Measurements from ENCODE around the gene DAP. TPM values are rescaled to one million over a fixed set of nuclear protein-coding genes. Genes with fewer than 3 reads are reported as not detected.

The DAP gene
- total RNA-seq, 1 donor from 2014 or later: 11.8 TPM

DNA sequence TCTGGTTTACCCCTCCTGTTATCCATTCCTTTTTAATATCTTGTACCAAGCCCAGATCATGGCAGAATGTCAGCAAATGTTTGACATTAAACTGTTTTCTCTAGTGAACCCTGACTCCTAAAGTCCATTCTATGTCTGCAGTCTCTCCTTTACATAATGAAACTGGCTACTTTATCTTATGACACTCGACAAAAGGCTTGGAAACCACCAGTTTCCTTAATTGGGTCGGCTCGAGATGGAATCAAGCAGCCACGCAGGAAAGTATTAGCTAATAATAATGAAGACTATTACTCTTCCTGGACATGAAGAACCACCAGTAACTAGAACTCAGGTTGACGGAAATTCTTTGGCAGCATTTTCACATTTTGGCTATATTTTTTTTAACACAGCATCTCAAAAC is 17.5 kb downstream of the DAP start:
- FAIRE-seq (no peak), DNase-seq (ENCODE audit: low read depth) (no peak)
- no peaks in the 10 kb centered on the region for H3K27me3 ChIP-seq (ENCODE audit: control insufficient read depth, insufficient read depth, low read length)
- H3K4me3 ChIP-seq (ENCODE audit: low read depth, low read length): no peak overlapping the region
- TF ChIP-seq, protein P1, sequence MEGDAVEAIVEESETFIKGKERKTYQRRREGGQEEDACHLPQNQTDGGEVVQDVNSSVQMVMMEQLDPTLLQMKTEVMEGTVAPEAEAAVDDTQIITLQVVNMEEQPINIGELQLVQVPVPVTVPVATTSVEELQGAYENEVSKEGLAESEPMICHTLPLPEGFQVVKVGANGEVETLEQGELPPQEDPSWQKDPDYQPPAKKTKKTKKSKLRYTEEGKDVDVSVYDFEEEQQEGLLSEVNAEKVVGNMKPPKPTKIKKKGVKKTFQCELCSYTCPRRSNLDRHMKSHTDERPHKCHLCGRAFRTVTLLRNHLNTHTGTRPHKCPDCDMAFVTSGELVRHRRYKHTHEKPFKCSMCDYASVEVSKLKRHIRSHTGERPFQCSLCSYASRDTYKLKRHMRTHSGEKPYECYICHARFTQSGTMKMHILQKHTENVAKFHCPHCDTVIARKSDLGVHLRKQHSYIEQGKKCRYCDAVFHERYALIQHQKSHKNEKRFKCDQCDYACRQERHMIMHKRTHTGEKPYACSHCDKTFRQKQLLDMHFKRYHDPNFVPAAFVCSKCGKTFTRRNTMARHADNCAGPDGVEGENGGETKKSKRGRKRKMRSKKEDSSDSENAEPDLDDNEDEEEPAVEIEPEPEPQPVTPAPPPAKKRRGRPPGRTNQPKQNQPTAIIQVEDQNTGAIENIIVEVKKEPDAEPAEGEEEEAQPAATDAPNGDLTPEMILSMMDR (IDR thresholded peaks at IDR 0.05; ENCODE audit: insufficient read depth, low read length, severe bottlenecking): no peak
- H3K36me3 ChIP-seq (ENCODE audit: control insufficient read depth, insufficient read depth, low read length): peaks cover 6% of the 10 kb centered on the region

DNA sequence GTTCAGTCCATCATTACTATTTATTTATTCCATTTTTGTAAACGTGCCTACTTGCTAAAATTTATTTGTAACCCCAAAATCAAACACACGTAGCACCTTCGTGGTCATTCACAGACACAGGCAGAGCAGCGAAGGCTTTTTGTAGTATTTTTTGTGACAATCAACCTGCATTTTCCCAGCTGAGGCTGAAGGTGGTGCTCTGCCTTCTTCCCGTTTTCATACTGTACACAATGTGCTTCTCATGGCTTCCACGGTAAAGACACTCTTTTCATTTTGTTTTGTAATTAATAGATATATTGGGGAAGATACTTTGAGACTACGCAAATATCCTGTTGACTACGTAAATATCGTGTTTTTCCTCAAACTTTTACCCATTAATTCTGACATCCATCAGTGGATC is 19.4 kb downstream of the DAP start:
- Histone ChIP-seq H3K27me3 (ENCODE audit: control insufficient read depth, insufficient read depth, low read length) (no peaks in the 10 kb centered on the region), H3K36me3 (ENCODE audit: control insufficient read depth, insufficient read depth, low read length) (peaks cover 3% of the 10 kb centered on the region), H3K4me3 (ENCODE audit: low read depth, low read length) (no peak overlapping the region)
- no peak for FAIRE-seq
- TF ChIP-seq, protein P1 (IDR thresholded peaks at IDR 0.05; ENCODE audit: insufficient read depth, low read length, severe bottlenecking): no peak
- no peak for DNase-seq (ENCODE audit: low read depth)

DNA sequence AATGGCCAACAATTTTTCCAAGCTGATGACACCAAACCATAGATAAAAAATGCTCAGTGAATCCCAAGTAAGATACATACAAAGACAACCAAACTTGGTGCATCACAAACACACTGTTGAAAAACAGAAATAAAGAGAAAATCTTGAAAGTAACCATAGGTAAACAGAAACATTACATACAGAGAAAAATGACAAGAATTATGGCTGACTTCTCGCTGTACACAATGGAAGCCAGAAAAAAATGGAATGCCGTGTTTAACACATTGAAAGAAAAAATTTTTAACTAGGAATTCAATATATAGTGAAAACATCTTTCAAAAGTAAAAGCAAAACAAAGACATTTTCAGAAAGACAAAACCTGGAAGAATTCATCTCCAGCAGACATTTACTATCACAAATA is 20.6 kb downstream of the DAP start:
- TF ChIP-seq, protein P1 (IDR thresholded peaks at IDR 0.05; ENCODE audit: insufficient read depth, low read length, severe bottlenecking): no peak
- no peaks in the 10 kb centered on the region for H3K27me3 ChIP-seq (ENCODE audit: control insufficient read depth, insufficient read depth, low read length)
- peaks cover 5% of the 10 kb centered on the region for H3K36me3 ChIP-seq (ENCODE audit: control insufficient read depth, insufficient read depth, low read length)
- FAIRE-seq (no peak), DNase-seq (ENCODE audit: low read depth) (no peak)
- H3K4me3 ChIP-seq (ENCODE audit: low read depth, low read length): no peak overlapping the region

DNA sequence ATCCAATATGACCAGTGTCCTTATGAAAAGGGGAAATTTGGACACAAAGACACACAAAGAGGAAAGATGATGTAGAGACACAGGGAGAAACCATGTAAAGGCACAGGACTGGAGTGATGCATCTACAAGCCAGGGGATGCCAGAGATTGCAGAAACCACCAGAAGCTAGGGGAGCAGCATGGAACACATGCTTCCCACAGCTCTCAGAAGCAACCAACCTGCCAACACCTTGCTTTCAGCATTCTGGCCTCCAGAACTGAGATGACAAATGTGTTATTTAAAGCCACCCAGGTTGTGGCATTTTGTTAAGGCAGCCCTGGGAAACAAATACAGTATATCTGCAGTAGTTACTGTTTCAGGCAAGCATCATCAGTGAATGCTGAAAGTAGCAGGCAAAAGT is 23.2 kb downstream of the DAP start:
- no peak for DNase-seq (ENCODE audit: low read depth)
- TF ChIP-seq, protein P1 (IDR thresholded peaks at IDR 0.05; ENCODE audit: insufficient read depth, low read length, severe bottlenecking): no peak
- no peak overlapping the region for H3K4me3 ChIP-seq (ENCODE audit: low read depth, low read length)
- FAIRE-seq: no peak
- H3K36me3 ChIP-seq (ENCODE audit: control insufficient read depth, insufficient read depth, low read length): peaks cover 3% of the 10 kb centered on the region
- H3K27me3 ChIP-seq (ENCODE audit: control insufficient read depth, insufficient read depth, low read length): no peaks in the 10 kb centered on the region

DNA sequence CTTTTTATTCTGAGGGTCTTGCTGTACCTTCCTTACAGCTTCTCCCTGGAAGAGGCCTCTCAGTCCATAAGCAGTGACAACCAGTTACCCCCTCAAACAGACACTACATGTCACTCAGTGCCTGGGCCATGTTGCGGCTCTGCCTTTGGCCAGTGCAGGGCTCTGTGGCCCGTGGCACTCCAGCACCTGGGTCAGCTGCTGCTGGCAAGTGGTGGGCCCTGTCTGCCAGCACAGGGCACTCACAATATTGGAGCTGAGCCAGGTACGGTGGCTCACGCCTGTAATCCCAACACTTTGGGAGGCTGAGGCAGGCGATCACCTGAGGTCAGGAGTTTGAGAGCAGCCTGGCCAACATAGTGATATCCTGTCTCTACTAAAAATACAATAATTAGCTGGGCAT is 24.2 kb downstream of the DAP start:
- DNase-seq (ENCODE audit: low read depth) (no peak), FAIRE-seq (no peak)
- Histone ChIP-seq H3K36me3 (ENCODE audit: control insufficient read depth, insufficient read depth, low read length) (peaks cover 3% of the 10 kb centered on the region), H3K4me3 (ENCODE audit: low read depth, low read length) (no peak overlapping the region), H3K27me3 (ENCODE audit: control insufficient read depth, insufficient read depth, low read length) (no peaks in the 10 kb centered on the region)
- TF ChIP-seq, protein P1 (IDR thresholded peaks at IDR 0.05; ENCODE audit: insufficient read depth, low read length, severe bottlenecking): no peak

DNA sequence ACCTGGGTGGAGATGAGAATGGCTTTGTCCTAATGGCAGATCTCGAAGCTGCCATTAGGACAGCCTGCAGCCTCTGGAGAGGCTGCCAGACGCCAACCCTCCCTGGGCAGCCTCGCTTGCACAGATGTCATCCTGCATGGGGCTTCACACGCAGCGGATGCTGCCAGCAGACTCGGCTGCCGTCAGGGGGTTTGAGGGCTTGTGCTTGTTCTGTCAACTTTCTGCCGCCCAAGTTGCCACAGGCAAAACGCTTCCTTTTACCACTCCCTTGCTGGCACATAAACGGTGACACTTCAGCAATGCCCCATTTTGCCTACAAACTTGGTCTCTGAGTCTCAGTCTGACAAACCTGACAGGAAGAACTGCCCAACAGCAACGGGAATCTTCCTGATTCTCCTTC is 24.7 kb downstream of the DAP start:
- Histone ChIP-seq H3K4me3 (ENCODE audit: low read depth, low read length) (no peak overlapping the region), H3K27me3 (ENCODE audit: control insufficient read depth, insufficient read depth, low read length) (no peaks in the 10 kb centered on the region), H3K36me3 (ENCODE audit: control insufficient read depth, insufficient read depth, low read length) (peaks cover 3% of the 10 kb centered on the region)
- TF ChIP-seq, protein P1 (IDR thresholded peaks at IDR 0.05; ENCODE audit: insufficient read depth, low read length, severe bottlenecking): no peak
- DNase-seq (ENCODE audit: low read depth): no peak
- no peak for FAIRE-seq

Data from bronchial epithelial cell (primary cell).